Hepatic stellate cell (primary cell): ENCODE results near the gene SLC34A3.
"Not testable (repeated sequence)": the region's sequence is repeated elsewhere in the genome, so short reads cannot be mapped to it uniquely, and the experiment has no call there.

Source experiments
- DNase-seq: peaks from one replicate; pipeline ENCODE4 v3.0.0; 2011; ENCODE audit warnings: low spot score

The SLC34A3 gene

GRCh38 chr9:137241490-137242268 is 11.0 kb downstream of the SLC34A3 start:
- peak; percentile 81 for DNase-seq

GRCh38 chr9:137242269-137243203 is 11.8 kb downstream of the SLC34A3 start:
- DNase-seq = no peak

- DNase-seq = not testable (repeated sequence)
These were observed 12.5 kb downstream of the SLC34A3 start for GRCh38 chr9:137243266-137243625.

- no peak for DNase-seq
These were observed 13.2 kb downstream of the SLC34A3 start for GRCh38 chr9:137243626-137244485.

GRCh38 chr9:137244486-137245449 is 14.1 kb downstream of the SLC34A3 start:
- DNase-seq = no peak

- no peak for DNase-seq
These were observed 15.0 kb downstream of the SLC34A3 start for GRCh38 chr9:137245450-137246421.

- DNase-seq = no peak
These were observed 16.6 kb downstream of the SLC34A3 start for GRCh38 chr9:137247135-137247915.

- DNase-seq = no peak
These were observed 17.1 kb downstream of the SLC34A3 start for GRCh38 chr9:137247916-137248175.

GRCh38 chr9:137250329-137251193 is 19.9 kb downstream of the SLC34A3 start:
- no peak for DNase-seq

- DNase-seq = no peak
These were observed 20.4 kb downstream of the SLC34A3 start, which contains the start of gene STPG3 for GRCh38 chr9:137251194-137251461. Gene STPG3 (plus strand): TSS chr9:137251286. CDS start chr9:137251287, 1 bp downstream.

GRCh38 chr9:137251490-137252268 is 21.0 kb downstream of the SLC34A3 start:
- DNase-seq = no peak

GRCh38 chr9:137252555-137253506 is 22.1 kb downstream of the SLC34A3 start:
- DNase-seq = no peak

- no peak for DNase-seq
These were observed 23.3 kb downstream of the SLC34A3 start for GRCh38 chr9:137253717-137254623.

- peak; percentile 99 for DNase-seq
These were observed 24.1 kb downstream of the SLC34A3 start, which contains the start of gene NELFB for GRCh38 chr9:137254624-137255447. Gene NELFB (plus strand): TSS chr9:137255327.
